Measurements from ENCODE around the gene SERHL2. TPM values are rescaled to one million over a fixed set of nuclear protein-coding genes. Genes with fewer than 3 reads are reported as not detected.
"Not testable (repeated sequence)": the region's sequence is repeated elsewhere in the genome, so short reads cannot be mapped to it uniquely, and the experiment has no call there.

The SERHL2 gene
- polyA plus RNA-seq, 1 experiment, result 6.1 TPM

DNA sequence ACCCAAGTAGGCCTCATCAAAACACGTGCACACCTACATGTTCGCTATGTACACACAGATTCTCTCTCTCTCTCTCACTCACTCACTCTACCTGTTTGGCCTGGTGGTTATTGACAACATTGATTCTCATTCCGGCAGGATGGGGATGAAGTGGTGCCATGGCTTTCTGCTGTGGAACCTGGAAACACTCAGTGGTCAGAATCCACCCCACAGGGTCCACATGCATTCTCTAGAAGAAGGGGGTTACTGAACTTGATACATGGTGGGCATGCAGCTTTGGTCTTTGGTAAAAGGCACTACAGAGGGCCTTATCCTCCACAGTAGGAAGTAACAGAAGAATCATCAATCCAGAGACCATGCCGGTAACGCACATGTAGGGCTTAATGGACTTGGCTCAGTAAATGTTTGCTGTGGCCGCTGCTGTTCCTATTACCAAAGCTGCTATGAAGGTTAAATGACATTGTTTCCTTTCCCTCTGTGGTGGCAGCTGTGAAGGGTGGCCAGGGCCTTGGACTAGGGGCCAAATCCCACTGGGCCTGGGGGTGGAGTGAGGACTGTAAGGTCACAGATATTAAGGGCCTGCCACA, 48.2 kb downstream of the SERHL2 start:
- Histone ChIP-seq H3K27me3 (ENCODE audit: control insufficient read depth, insufficient read depth, low read length) (no peaks in the 10 kb centered on the region), H3K4me3 (ENCODE audit: low read depth, low read length) (no peak overlapping the region), H3K36me3 (ENCODE audit: control insufficient read depth, insufficient read depth, low read length) (peaks cover 28% of the 10 kb centered on the region)
- ChIA-PET POLR2A (no interaction called here), CTCF (interaction anchor here (0.8 kb wide), 1 partner anchor 18 kb away, joined by 3 read pairs; no protein-coding TSS in a partner anchor)
- no peak for DNase-seq (ENCODE audit: low read depth)
- TF ChIP-seq, protein P1, sequence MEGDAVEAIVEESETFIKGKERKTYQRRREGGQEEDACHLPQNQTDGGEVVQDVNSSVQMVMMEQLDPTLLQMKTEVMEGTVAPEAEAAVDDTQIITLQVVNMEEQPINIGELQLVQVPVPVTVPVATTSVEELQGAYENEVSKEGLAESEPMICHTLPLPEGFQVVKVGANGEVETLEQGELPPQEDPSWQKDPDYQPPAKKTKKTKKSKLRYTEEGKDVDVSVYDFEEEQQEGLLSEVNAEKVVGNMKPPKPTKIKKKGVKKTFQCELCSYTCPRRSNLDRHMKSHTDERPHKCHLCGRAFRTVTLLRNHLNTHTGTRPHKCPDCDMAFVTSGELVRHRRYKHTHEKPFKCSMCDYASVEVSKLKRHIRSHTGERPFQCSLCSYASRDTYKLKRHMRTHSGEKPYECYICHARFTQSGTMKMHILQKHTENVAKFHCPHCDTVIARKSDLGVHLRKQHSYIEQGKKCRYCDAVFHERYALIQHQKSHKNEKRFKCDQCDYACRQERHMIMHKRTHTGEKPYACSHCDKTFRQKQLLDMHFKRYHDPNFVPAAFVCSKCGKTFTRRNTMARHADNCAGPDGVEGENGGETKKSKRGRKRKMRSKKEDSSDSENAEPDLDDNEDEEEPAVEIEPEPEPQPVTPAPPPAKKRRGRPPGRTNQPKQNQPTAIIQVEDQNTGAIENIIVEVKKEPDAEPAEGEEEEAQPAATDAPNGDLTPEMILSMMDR (IDR thresholded peaks at IDR 0.05; ENCODE audit: insufficient read depth, low read depth, low read length), result no peak

DNA sequence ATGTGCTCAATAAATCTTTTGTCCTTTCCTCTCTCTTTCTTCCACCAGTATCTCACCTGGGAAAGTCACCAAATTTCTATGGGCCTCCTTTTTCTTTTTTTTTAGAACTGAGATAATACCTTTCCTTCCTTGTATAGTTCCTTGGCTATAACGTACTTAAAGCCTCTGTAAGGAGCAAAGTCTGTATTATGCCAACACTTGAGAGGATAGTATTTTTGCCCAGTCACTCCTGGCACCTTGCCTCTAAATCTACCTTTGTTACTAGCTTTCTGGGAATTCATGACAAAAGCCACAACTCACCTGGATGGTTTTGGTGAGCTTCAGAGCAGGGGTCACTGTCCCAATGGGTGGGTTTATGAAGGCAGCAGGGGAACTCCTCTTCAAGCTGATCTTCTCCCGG, 48.7 kb downstream of the SERHL2 start:
- peaks cover 24% of the 10 kb centered on the region for H3K36me3 ChIP-seq (ENCODE audit: control insufficient read depth, insufficient read depth, low read length)
- CTCF ChIA-PET, result interaction anchor here (0.8 kb wide), 1 partner anchor 18 kb away, joined by 3 read pairs; no protein-coding TSS in a partner anchor

DNA sequence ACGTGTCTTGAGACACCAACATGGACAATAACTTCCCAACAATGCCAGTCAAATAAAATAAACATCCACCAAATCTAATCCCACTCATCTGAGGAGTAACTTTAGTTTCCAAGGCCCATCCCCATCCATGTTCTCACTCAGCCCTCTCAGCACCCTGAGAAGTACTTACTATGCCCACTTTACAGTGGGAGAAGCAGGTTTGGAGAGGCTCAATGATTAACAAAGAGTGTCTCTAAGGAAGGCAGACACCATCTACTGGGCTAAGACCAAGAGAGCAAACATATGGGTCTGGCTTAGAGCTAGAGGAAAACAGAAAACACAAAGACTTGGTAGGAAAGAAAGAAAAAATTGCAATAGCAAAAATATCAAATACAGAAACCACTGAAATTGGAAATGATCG, 49.7 kb downstream of the SERHL2 start:
- Histone ChIP-seq H3K27me3 (ENCODE audit: control insufficient read depth, insufficient read depth, low read length) (no peaks in the 10 kb centered on the region), H3K4me3 (ENCODE audit: low read depth, low read length) (no peak overlapping the region), H3K36me3 (ENCODE audit: control insufficient read depth, insufficient read depth, low read length) (peaks cover 22% of the 10 kb centered on the region)
- ChIA-PET POLR2A (no interaction called here), CTCF (no interaction called here)
- TF ChIP-seq, protein P1 (IDR thresholded peaks at IDR 0.05; ENCODE audit: insufficient read depth, low read depth, low read length), result no peak
- no peak for DNase-seq (ENCODE audit: low read depth)

More for the DNA sequence above, 48.7 kb downstream of the SERHL2 start:
- POLR2A ChIA-PET, result no interaction called here
- TF ChIP-seq, protein P1 (IDR thresholded peaks at IDR 0.05; ENCODE audit: insufficient read depth, low read depth, low read length), result no peak
- no peaks in the 10 kb centered on the region for H3K27me3 ChIP-seq (ENCODE audit: control insufficient read depth, insufficient read depth, low read length)
- no peak for DNase-seq (ENCODE audit: low read depth)
- H3K4me3 ChIP-seq (ENCODE audit: low read depth, low read length), result no peak overlapping the region

DNA sequence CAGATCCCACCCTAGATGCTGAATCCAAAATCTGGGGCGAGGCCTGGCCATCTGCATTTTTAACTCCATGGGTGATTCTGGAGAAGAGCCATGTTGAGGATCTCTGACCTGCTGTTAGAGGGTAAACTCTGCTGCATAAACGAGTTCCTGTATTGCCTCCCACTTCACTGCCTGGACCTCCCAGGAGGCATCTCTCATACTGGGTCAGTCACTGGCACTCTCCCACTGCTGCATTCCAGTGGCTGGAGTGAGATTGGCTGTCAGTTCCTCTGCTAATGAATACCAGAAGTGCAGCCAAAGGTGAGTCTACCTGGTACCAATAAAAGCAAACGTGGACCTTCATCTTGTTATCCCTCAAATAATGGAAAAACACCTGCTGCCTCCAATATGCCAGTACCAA, 50.6 kb downstream of the SERHL2 start:
- CTCF ChIA-PET, result no interaction called here
- no peak for DNase-seq (ENCODE audit: low read depth)
- no peaks in the 10 kb centered on the region for H3K27me3 ChIP-seq (ENCODE audit: control insufficient read depth, insufficient read depth, low read length)
- POLR2A ChIA-PET, result no interaction called here
- H3K36me3 ChIP-seq (ENCODE audit: control insufficient read depth, insufficient read depth, low read length), result peaks cover 16% of the 10 kb centered on the region
- no peak overlapping the region for H3K4me3 ChIP-seq (ENCODE audit: low read depth, low read length)
- TF ChIP-seq, protein P1 (IDR thresholded peaks at IDR 0.05; ENCODE audit: insufficient read depth, low read depth, low read length), result no peak

DNA sequence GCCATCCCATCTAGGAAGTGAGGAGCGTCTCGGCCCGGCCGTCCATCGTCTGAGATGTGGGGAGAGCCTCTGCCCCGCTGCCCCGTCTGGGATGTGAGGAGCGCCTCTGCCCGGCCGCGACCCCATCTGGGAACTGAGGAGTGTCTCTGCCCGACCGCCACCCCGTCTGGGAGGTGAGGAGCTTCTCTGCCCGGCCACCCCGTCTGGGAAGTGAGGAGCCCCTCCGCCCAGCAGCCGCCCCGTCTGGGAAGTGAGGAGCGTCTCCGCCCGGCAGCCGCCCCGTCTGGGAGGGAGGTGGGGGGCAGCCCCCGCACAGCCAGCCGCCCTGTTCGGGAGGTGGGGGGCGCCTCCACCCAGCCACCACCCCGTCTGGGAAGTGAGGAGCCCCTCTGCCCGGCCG, 53.9 kb downstream of the SERHL2 start:
- DNase-seq (ENCODE audit: low read depth); H3K36me3 ChIP-seq (ENCODE audit: control insufficient read depth, insufficient read depth, low read length); POLR2A ChIA-PET; H3K4me3 ChIP-seq (ENCODE audit: low read depth, low read length); H3K27me3 ChIP-seq (ENCODE audit: control insufficient read depth, insufficient read depth, low read length): not testable (repeated sequence)
- CTCF ChIA-PET, result interaction anchor here (1.2 kb wide), 1 partner anchor 14 kb away, joined by 4 read pairs; no protein-coding TSS in a partner anchor
